HG02798 (cell line): ENCODE results near the gene STARD3NL.
A peak's percentile ranks its signal among the peaks of the same experiment; 100 is the strongest.
"Not testable (repeated sequence)": the region's sequence is repeated elsewhere in the genome, so short reads cannot be mapped to it uniquely, and the experiment has no call there.

Experiments
- ATAC-seq: cut with Tn5 transposase; IDR thresholded peaks from one replicate; pipeline ENCODE4 v1.9.1; 2021; ENCODE audit warnings: mild to moderate bottlenecking; ENCODE audit not compliant: unreplicated experiment, poor library complexity

STARD3NL gene

DNA sequence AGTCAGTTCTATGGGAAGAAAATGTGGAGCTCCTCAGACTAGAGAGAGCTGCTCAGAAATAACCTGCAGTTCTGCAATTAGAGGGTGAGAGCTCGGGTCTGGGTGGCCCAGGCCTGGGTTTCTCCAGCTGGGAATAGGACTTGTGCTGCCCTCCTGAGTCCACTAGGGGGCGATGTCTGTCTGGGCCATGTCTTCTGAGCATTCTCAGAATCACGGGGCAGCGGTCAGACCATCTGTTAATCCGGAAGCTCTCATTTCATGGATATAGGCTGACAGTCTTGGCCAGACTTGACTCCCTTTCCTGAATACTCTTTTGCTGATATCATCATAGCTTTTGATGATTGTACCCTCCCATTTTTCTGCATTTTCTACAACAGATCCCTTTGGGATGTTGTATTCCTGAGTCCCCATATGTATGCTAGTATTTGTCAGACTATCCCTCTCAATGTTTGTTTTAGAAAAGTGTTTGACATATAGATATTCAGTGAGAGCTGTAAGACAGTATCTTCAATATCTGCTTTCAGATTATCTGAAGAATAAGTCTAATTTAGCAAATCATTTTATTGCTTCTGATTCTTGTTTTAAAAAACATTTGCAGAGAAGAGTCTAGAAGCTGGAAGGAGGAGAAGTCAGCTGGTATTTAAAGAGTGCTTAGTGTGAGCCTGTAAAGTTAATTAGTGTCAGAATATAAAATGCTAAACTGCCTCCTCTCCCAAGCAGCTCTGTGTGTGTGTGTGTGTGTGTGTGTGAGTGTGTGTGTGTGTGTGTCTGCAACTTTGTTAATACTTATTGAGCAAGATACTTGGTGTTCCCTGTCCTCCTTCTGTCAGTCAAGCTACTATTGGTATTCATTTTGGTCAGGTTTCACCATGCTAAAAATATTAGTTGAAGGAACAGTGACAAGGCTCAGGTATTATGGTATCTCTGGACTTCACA, 38.0 kb downstream of the STARD3NL start:
- peak; percentile 87 for ATAC-seq

- no peak for ATAC-seq
These were observed 39.6 kb downstream of the STARD3NL start for GRCh38 chr7:38217672-38218071.

DNA sequence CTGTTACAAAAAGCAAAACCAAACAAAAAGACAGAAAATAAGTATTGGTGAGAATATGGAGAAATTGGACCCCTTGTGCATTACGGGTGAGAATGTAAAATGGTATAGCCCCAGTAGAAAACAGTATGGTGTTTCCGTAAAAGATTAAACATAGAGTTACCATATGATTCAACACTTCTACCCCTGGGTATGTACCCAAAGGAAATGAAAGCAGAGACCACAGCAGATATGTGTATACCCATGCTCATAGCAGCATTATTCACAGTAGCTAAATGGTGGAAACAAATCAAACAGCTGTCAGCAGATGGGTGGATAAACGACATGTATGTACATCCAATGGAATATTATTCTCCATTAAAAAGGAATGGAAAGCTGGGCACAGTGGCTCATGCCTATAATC, 42.4 kb downstream of the STARD3NL start:
- no peak for ATAC-seq

GRCh38 chr7:38222481-38223096, 44.5 kb downstream of the STARD3NL start:
- peak; percentile 61 for ATAC-seq

DNA sequence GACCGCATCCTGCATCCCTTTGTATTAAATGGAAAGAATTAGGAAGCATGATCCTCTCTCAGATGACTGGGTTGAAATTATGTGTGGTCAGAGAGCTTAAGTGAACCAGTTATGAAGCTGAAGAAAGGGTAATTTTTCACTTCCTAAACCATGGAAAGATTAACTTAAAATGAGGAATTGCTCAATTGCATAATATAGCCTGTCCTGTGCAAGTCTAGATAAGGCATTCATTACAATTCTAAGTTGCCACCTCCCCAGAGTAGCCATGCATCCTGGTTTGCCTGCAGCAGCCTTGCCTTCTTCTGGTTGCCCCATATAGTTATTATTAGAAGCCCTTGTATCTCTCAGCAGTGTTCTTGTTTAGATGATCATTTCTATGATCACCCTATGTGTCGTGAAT, 45.3 kb downstream of the STARD3NL start:
- no peak for ATAC-seq

- ATAC-seq: no peak
These were observed 46.3 kb downstream of the STARD3NL start for GRCh38 chr7:38224392-38224791.

GRCh38 chr7:38229386-38229785, 51.3 kb downstream of the STARD3NL start:
- ATAC-seq: no peak

- ATAC-seq: no peak
These were observed 52.0 kb downstream of the STARD3NL start for GRCh38 chr7:38229884-38230642.

GRCh38 chr7:38232502-38233366, 54.7 kb downstream of the STARD3NL start:
- peak; percentile 88 for ATAC-seq

GRCh38 chr7:38234759-38235158, 56.7 kb downstream of the STARD3NL start:
- not testable (repeated sequence) for ATAC-seq

DNA sequence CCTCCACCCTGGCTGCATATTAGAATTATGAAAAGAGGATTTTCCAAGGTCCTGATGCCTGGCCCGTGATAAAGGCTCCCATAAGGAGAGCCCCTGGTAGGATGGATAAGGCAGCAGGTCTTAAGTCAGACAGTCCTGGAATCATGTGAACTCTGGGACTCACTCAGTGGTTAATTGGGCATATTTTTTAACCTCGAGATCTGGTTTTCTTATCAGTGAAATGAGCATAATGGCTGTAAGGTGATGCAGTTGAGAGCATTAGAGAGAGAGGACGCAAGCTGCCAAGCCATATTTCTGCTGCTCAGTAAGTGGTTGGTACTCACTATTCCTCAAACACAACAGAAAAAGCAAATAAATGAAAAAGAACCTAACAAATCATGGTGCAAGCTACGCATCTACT, 57.6 kb downstream of the STARD3NL start:
- ATAC-seq: no peak

- not testable (repeated sequence) for ATAC-seq
These were observed 61.1 kb downstream of the STARD3NL start for GRCh38 chr7:38239129-38239528.

DNA sequence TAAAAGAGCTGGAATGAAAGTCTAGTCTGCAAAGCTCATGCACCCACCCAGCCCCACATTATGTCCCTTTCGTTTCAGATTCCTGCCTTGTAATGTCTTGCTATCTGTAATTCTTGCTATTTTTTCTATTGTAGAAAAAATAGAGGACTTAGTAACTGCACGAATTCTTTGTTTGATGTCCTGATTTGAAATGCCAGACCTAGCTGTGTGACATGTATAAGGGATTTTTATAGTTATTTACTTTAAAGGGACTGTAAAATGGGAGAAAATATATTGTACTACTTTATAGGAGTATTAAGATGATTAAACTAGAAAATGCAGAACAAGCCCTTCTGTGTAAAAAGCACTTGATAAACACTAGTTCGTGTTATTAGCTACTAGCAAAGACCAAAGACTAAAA, 63.0 kb downstream of the STARD3NL start:
- ATAC-seq: no peak

DNA sequence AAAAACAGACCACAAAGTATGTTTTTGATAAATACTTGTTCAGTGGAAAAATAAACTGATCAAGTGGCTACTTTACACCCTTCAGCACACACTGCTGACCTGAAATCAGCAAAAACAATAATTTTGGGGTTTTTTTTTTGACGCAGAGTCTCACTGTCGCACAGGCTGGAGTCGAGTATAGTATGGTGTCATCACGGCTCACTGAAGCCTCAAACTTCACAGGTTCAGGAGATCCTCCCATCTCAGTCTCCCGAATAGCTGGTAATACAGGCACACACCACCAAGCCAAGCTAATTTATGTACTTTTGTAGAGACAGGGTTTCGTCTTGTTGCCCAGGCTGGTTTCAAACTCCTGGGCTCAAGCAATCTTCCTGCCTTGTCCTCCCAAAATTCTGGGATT, 64.8 kb downstream of the STARD3NL start:
- ATAC-seq: no peak

- not testable (repeated sequence) for ATAC-seq
These were observed 65.3 kb downstream of the STARD3NL start for GRCh38 chr7:38243345-38243744.

DNA sequence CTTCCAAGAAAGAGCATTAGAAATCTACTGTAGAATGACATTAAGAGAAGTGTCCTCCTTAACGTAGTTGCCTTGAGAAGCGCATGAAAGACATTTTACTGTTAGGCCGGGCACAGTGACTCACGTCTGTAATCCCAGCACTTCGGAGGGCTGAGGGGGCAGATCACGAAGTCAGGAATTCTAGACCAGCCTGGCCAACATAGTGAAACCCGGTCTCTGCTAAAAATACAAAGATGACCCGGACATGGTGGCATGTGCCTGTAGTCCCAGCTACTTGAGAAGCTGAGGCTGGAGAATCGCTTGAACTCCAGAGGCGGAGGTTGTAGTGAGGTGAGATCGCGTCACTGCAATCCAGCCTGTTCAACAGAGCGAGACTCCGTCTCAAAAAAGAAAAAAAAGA, 66.5 kb downstream of the STARD3NL start:
- ATAC-seq: no peak

DNA sequence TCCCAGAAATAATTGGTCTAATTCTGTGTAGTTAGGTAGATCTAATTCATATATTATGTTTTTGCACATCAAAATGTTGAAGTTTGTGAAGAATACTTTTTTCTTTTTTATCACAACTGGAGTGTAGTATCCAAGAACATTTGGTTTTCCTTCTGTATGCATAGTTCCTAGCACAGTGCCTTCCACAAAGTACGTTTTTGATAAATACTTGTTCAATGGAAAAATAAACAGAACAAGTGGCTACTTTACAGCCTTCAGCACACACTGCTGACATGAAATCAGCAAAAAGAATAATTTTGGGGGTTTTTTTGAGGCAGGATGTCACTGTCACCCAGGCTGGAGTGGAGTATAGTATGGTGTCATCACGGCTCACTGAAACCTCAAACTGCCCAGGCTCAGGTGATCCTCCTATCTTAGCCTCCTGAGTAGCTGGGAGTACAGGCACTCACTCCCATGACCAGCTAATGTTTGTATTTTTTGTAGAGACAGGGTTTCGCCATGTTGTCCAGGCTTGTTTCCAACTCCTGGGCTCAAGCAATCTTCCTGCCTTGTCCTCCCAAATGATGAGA, 67.4 kb downstream of the STARD3NL start:
- ATAC-seq: no peak

DNA sequence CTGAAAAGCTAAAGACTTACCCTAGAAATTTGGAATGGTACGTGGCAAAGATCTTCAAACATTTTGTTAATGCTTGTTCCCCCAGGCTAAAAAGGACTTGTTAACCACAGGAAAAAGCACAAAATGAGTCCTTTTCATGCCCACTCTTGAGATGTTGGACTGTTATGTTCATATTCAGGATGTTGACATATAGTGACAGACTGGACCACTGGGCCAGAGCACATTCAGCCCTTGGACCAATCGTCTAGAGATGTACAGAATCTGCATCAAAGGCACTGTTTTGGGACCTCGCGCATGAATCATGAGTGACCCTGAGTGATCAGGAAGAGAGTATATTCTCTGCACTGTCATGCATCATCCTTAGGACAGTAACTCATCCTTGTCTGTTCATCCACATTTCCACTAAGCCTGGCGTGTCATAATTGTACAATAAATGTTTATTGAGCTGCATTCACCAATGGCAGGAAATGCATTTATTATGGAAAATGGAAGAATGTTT, 70.1 kb downstream of the STARD3NL start:
- ATAC-seq: no peak

DNA sequence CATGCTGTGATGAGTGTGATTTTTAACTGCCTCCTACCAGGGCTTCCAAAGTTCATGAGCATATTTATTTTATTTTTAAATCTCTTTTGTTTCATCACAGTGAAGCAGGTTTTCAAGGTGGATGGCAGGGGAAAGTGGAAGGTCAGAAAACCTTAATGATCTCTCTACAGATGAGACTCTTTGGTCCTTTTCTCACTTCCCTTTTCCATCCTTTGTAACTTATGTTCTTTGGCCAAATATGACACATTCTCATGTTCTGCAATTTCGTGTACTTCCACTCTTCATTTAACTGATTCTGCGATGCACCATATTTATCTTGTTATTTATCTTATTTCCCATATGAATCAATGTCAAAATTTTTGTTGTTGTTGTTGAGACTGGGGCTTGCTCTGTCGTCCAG, 71.8 kb downstream of the STARD3NL start:
- ATAC-seq: not testable (repeated sequence)

- ATAC-seq: no peak
These were observed 79.3 kb downstream of the STARD3NL start for GRCh38 chr7:38257350-38257677.
